H1 (cell line): ENCODE data around the gene PUDP.

Source experiments
- CEBPB ChIP-seq: IDR thresholded peaks from 2 replicates; pipeline ENCODE4 v1.6.1; 2012; ENCODE audit warnings: low read depth, low read length
- CTCF ChIP-seq, 3 experiments: IDR thresholded peaks; 1 replicate in 2 of 3; 2 replicates in 1 of 3; pipeline versions ENCODE4 v1.5.1 to v1.6.1; 2011; ENCODE audit warnings: low read length in 3 of 3, mild to moderate bottlenecking in 3 of 3, inconsistent platforms in 2 of 3, low read depth in 1 of 3, moderate library complexity in 1 of 3; ENCODE audit not compliant: insufficient read depth in 1 of 3; ENCODE audit errors: control extremely low read depth in 1 of 3
- EZH2 ChIP-seq: fragments of 200-600 bp; sonication (generic); IDR thresholded peaks from 2 replicates; pipeline ENCODE4 v1.7.1; 2012; ENCODE audit warnings: low read depth, mild to moderate bottlenecking, moderate library complexity, low read length, inconsistent platforms; ENCODE audit not compliant: severe bottlenecking

GRCh38 chrX:7074148-7074907 lies 73.6 kb downstream of the PUDP start:
- TF ChIP-seq CEBPB (no peak), CTCF (IDR thresholded peaks at IDR 0.05; ENCODE audit: control extremely low read depth in 1 of 3, insufficient read depth in 1 of 3, low read depth in 1 of 3, low read length in 3 of 3) (no peak), EZH2 (no peak)
